H1 (cell line): ENCODE results near the gene ADD2. TPM values are rescaled to one million over a fixed set of nuclear protein-coding genes. Genes with fewer than 3 reads are reported as not detected.

Experiments
- CTCF ChIA-PET: fragments of 300-600 bp; sonication (Branson Sonifier 250); formaldehyde crosslinking; loops from one replicate; lab custom pipeline; 2021; ENCODE audit not compliant: partially characterized antibody; lab: Charles Lee
- POLR2A ChIA-PET: fragments of 300-600 bp; sonication (Branson Sonifier 250); formaldehyde crosslinking; loops from one replicate; lab custom pipeline; 2021; ENCODE audit warnings: inconsistent platforms; ENCODE audit not compliant: partially characterized antibody; lab: Charles Lee
- DNase-seq, 2 experiments: peaks; one replicate each; pipeline versions ENCODE4 v3.0.0 to v3.0.0-alpha.2; 2010 to 2022; ENCODE audit warnings: low spot score in 2 of 2, low read depth in 1 of 2, mixed read lengths in 1 of 2
- FAIRE-seq: peaks from 2 replicates; lab custom pipeline; 2011; peaks lifted over from hg19 to GRCh38; lab: Jason Lieb, UNC
- H2AFZ ChIP-seq: 2 replicates; pipeline ENCODE4 v1.8.1; 2012; ENCODE audit warnings: low read length, inconsistent platforms
- H2AK5ac ChIP-seq: 2 replicates; pipeline ENCODE4 v1.6.1; 2013; ENCODE audit warnings: low read depth, low read length
- H2BK120ac ChIP-seq: replicated peaks from 2 replicates; pipeline ENCODE3; 2013; ENCODE audit warnings: low read depth, low read length, inconsistent platforms
- H2BK12ac ChIP-seq: 2 replicates; pipeline ENCODE4 v1.6.1; 2013; ENCODE audit warnings: low read depth, low read length
- H2BK15ac ChIP-seq: 2 replicates; pipeline ENCODE4 v1.6.1; 2013; ENCODE audit warnings: low read length
- H2BK20ac ChIP-seq: 2 replicates; pipeline ENCODE4 v1.6.1; 2013; ENCODE audit warnings: low read length
- H2BK5ac ChIP-seq: 2 replicates; pipeline ENCODE4 v1.6.1; 2013; ENCODE audit warnings: low read depth, low read length
- H3K14ac ChIP-seq: 2 replicates; pipeline ENCODE4 v1.6.1; 2013; ENCODE audit warnings: inconsistent platforms; ENCODE audit not compliant: insufficient read length
- H3K18ac ChIP-seq: 2 replicates; pipeline ENCODE4 v1.6.1; 2013; ENCODE audit warnings: low read length; ENCODE audit errors: extremely low read depth
- H3K23ac ChIP-seq: 2 replicates; pipeline ENCODE4 v1.6.1; 2013; ENCODE audit warnings: inconsistent platforms; ENCODE audit not compliant: insufficient read length
- H3K23me2 ChIP-seq: 2 replicates; pipeline ENCODE4 v1.6.1; 2013; ENCODE audit warnings: low read depth, low read length
- H3K27ac ChIP-seq: 2 replicates; pipeline ENCODE4 v1.6.1; 2011; ENCODE audit warnings: low read depth, low read length, inconsistent platforms
- H3K27me3 ChIP-seq, 4 experiments: replicated peaks in 1 of 4; 1 replicate in 1 of 4; 2 replicates in 3 of 4; pipeline versions ENCODE4 v1.6.1 to v1.8.1; 2011 to 2013; ENCODE audit warnings: low read length in 3 of 4, mild to moderate bottlenecking in 3 of 4, inconsistent platforms in 2 of 4, mixed read lengths in 2 of 4, moderate library complexity in 1 of 4; ENCODE audit not compliant: control insufficient read depth in 3 of 4, insufficient read depth in 3 of 4; ENCODE audit errors: extremely low read depth in 1 of 4
- H3K36me3 ChIP-seq, 4 experiments: 2 replicates each; pipeline versions ENCODE4 v1.6.1 to v1.8.1; 2011 to 2013; ENCODE audit warnings: mild to moderate bottlenecking in 4 of 4, low read length in 3 of 4, moderate library complexity in 2 of 4, control low read depth in 1 of 4, inconsistent platforms in 1 of 4; ENCODE audit not compliant: insufficient read depth in 4 of 4, control insufficient read depth in 2 of 4
- H3K4ac ChIP-seq: replicated peaks from 2 replicates; pipeline ENCODE3; 2013; ENCODE audit warnings: low read length, low read depth, mixed read lengths, inconsistent platforms; ENCODE audit not compliant: insufficient read length
- H3K4me1 ChIP-seq, 4 experiments: replicated peaks in 1 of 4; 1 replicate in 1 of 4; 2 replicates in 3 of 4; pipeline versions ENCODE4 v1.6.1 to v1.8.1; 2011 to 2013; ENCODE audit warnings: low read length in 3 of 4, inconsistent platforms in 2 of 4, mixed read lengths in 1 of 4; ENCODE audit not compliant: insufficient read depth in 4 of 4, control insufficient read depth in 3 of 4
- H3K4me2 ChIP-seq, 2 experiments: 2 replicates each; pipeline versions ENCODE4 v1.6.1 to v1.8.1; 2011 to 2013; ENCODE audit warnings: low read depth in 2 of 2, low read length in 2 of 2, control low read depth in 1 of 2, inconsistent platforms in 1 of 2, mild to moderate bottlenecking in 1 of 2; ENCODE audit not compliant: insufficient read depth in 1 of 2
- H3K4me3 ChIP-seq, 4 experiments: fragments of 200-600, 300-600 bp in 1 of 4; sonication (generic), shearing (Covaris generic), sonication (Bioruptor Twin) in 1 of 4; 2 replicates each; pipeline versions ENCODE4 v1.5.1 to v1.8.1; 2011 to 2016; ENCODE audit warnings: low read length in 4 of 4, low read depth in 3 of 4, control low read depth in 2 of 4, inconsistent platforms in 2 of 4, mild to moderate bottlenecking in 2 of 4, mixed read lengths in 1 of 4, moderate library complexity in 1 of 4; ENCODE audit not compliant: insufficient read depth in 2 of 4; ENCODE audit errors: extremely low read depth in 1 of 4
- H3K56ac ChIP-seq: replicated peaks from 2 replicates; pipeline ENCODE3; 2013; ENCODE audit warnings: low read depth, mild to moderate bottlenecking, mixed read lengths, low read length, inconsistent platforms; ENCODE audit not compliant: insufficient read length
- H3K79me1 ChIP-seq: 2 replicates; pipeline ENCODE4 v1.6.1; 2013; ENCODE audit warnings: low read depth, low read length, control low read depth
- H3K79me2 ChIP-seq, 2 experiments: 2 replicates each; pipeline versions ENCODE4 v1.6.1 to v1.8.1; 2012 to 2013; ENCODE audit warnings: low read length in 2 of 2, mild to moderate bottlenecking in 2 of 2, inconsistent platforms in 1 of 2; ENCODE audit not compliant: insufficient read depth in 2 of 2, control insufficient read depth in 1 of 2
- H3K9ac ChIP-seq, 4 experiments: replicated peaks in 1 of 4; 1 replicate in 1 of 4; 2 replicates in 3 of 4; pipeline versions ENCODE4 v1.6.1 to v1.8.1; 2011 to 2013; ENCODE audit warnings: low read depth in 3 of 4, low read length in 3 of 4, control low read depth in 2 of 4, mild to moderate bottlenecking in 2 of 4, moderate library complexity in 2 of 4, inconsistent platforms in 1 of 4; ENCODE audit errors: extremely low read depth in 1 of 4
- H3K9me3 ChIP-seq, 2 experiments: 2 replicates each; pipeline versions ENCODE4 v1.6.1 to v1.8.1; 2012 to 2013; ENCODE audit warnings: mild to moderate bottlenecking in 2 of 2, moderate library complexity in 2 of 2, control low read depth in 1 of 2, inconsistent platforms in 1 of 2, low read depth in 1 of 2, low read length in 1 of 2, mixed read lengths in 1 of 2; ENCODE audit not compliant: insufficient read depth in 2 of 2
- H4K20me1 ChIP-seq, 2 experiments: replicated peaks in 1 of 2; 2 replicates each; pipeline versions ENCODE3 to v1.8.1; 2011 to 2013; ENCODE audit warnings: inconsistent platforms in 2 of 2, low read length in 2 of 2, mild to moderate bottlenecking in 1 of 2; ENCODE audit not compliant: insufficient read depth in 2 of 2, control insufficient read depth in 1 of 2
- H4K5ac ChIP-seq: 2 replicates; pipeline ENCODE4 v1.6.1; 2013; ENCODE audit warnings: low read length, low read depth, mixed read lengths, inconsistent platforms; ENCODE audit not compliant: insufficient read length
- H4K8ac ChIP-seq: 2 replicates; pipeline ENCODE4 v1.8.0; 2013; ENCODE audit warnings: mild to moderate bottlenecking, moderate library complexity, low read length, inconsistent platforms; ENCODE audit not compliant: insufficient read depth; ENCODE audit errors: extremely low read depth
- H4K91ac ChIP-seq: replicated peaks from 2 replicates; pipeline ENCODE3; 2013; ENCODE audit warnings: low read length, mixed read lengths, inconsistent platforms; ENCODE audit not compliant: insufficient read length
- TBP ChIP-seq: IDR thresholded peaks from 2 replicates; pipeline ENCODE4 v1.6.1; 2011; ENCODE audit warnings: low read depth, low read length, improper control_type of control experiment
- WGBS, 2 experiments: shearing (Covaris generic) in 1 of 2; methylation state at CpG; one replicate each; pipeline versions ENCODE4 v1.1.6 to v1.1.7; 2013 to 2015; ENCODE audit warnings: low lambda C conversion rate in 2 of 2, mixed read lengths in 2 of 2, inconsistent platforms in 1 of 2, low coverage in 1 of 2, missing lambda C conversion rate in 1 of 2; ENCODE audit not compliant: insufficient replicate concordance in 2 of 2, insufficient coverage in 1 of 2, insufficient read length in 1 of 2; ENCODE audit errors: extremely low coverage in 1 of 2, missing lambda C conversion rate in 1 of 2; 5-methylcytosine and 5-hydroxymethylcytosine counted together
- polyA plus RNA-seq, 7 experiments: library from polyadenylated mRNA; depleted of rRNA in 3 of 7; stranded (reverse) in 5 of 7; unstranded in 2 of 7; fragments of >200 nt in 5 of 7; fragments of 200-250 nt in 2 of 7; gene quantifications; 1 replicate in 5 of 7; 2 replicates in 1 of 7; 4 replicates in 1 of 7; pipeline versions ENCODE4 v1.2.1 to v1.2.3, GENCODE V29; 2011 to 2013; ENCODE audit warnings: missing spikeins in 2 of 7, mixed read lengths in 2 of 7
- total RNA-seq: library from RNA; stranded (reverse); fragmentation: NEBNext Ultra II Directional; extraction: Animal tissue kit (Norgen Biotek cat#: 25700); gene quantifications from 2 replicates; pipeline ENCODE4 v1.2.1, GENCODE V29; 2021

The ADD2 gene
- total and polyA plus RNA-seq, 2 of the 8 experiments (the other 6 are each of a cell fraction or from before 2014, with no cell fraction given), result 58.5 to 170 TPM

DNA sequence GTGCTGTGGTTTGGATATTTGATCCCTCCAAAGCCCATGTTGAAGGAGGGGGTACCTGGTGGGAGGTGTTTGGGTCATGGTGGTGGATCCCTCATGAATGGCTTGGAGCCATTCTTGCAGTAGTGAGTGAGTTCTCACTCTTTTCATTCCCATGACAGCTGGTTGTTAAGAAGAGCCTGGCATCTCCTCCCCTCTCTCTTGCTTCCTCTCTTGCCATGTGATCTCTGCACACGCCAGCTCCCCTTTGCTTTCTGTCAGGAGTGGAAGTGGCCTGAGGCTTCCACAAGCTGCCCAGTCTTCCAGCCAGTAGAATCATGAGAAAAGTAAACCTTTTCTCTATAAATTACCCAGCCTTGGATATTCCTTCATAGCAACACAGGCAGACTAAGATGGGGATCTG is 8.6 kb downstream of the ADD2 start:
- Histone ChIP-seq H3K4me3 (no peak overlapping the region), H4K20me1 (peaks cover 18 to 22% of the 10 kb centered on the region in 2 experiments), H2BK15ac (no peak overlapping the region), H3K23me2 (0 out of 2 replicates have a peak, but pooled peaks cover 2% of the 10 kb centered on the region), H3K14ac (no peak overlapping the region), H3K9ac (no peak overlapping the region), H3K79me1 (peaks cover 14% of the 10 kb centered on the region), H3K27me3 (no peaks in the 10 kb centered on the region), H3K4me2 (no peak overlapping the region), H3K18ac (no peak overlapping the region), H2BK12ac (no peak overlapping the region), H4K5ac (no peak overlapping the region), H3K9me3 (no peaks in the 10 kb centered on the region), H2BK120ac (no peak overlapping the region), H3K27ac (no peak overlapping the region), H3K4ac (no peak overlapping the region), H4K91ac (no peak overlapping the region), H3K79me2 (peaks cover 25 to 97% of the 10 kb centered on the region in 2 experiments), H3K4me1 (peaks cover 0 to 12% (median 5%) of the 10 kb centered on the region in 4 experiments; a peak in 6 of 7 replicates), H2AFZ (no peak overlapping the region), H3K23ac (no peak overlapping the region), H2BK20ac (no peak overlapping the region), H4K8ac (no peak overlapping the region), H2BK5ac (no peak overlapping the region), H3K56ac (no peak overlapping the region), H3K36me3 (no peaks in the 10 kb centered on the region), H2AK5ac (no peak overlapping the region)
- FAIRE-seq (no peak), DNase-seq (no peak)
- 73% methylated on average over 1 of the region's 1 CpG; no CpG with 5 or more reads in 1 of the 2 experiments for WGBS, 2 experiments
- ChIA-PET CTCF (interaction anchor here (0.8 to 1.8 kb wide), 9 partner anchors 9 to 115 kb away, joined by 3 to 17 read pairs (median 4); partner anchors contain the start of gene ADD2), POLR2A (interaction anchor here (0.6 to 2.3 kb wide), 10 partner anchors 9 to 670 kb away, joined by 3 to 15 read pairs (median 3); partner anchors contain the start of gene ADD2)
- no peak for TF ChIP-seq TBP
